Thyroid gland (tissue), 4 donors: ENCODE data around the gene CSMD2. TPM values are rescaled to one million over a fixed set of nuclear protein-coding genes. Genes with fewer than 3 reads are reported as not detected.

Experiments
- DNase-seq, 2 donors: peaks; one replicate each; pipeline ENCODE4 v3.0.0-alpha.2; 2019
- H3K27ac ChIP-seq, 3 donors: fragments of 200-600 bp; sonication (generic); 1 replicate in 2 of 3; 2 replicates in 1 of 3; pipeline ENCODE4 v1.5.1; 2016 to 2019; ENCODE audit warnings: mild to moderate bottlenecking in 1 of 3, moderate library complexity in 1 of 3
- H3K27me3 ChIP-seq: fragments of 200-600 bp; sonication (generic); one replicate; pipeline ENCODE4 v1.5.1; 2019
- H3K36me3 ChIP-seq, 2 donors: fragments of 200-600 bp; sonication (generic); one replicate each; pipeline ENCODE4 v1.5.1; 2016 to 2019
- H3K4me1 ChIP-seq, 2 donors: fragments of 200-600 bp; sonication (generic); one replicate each; pipeline ENCODE4 v1.5.1; 2017 to 2019
- H3K4me3 ChIP-seq, 3 donors: fragments of 200-600 bp; sonication (generic); replicated peaks in 1 of 3; 1 replicate in 2 of 3; 2 replicates in 1 of 3; pipeline ENCODE4 v1.5.1; 2016; ENCODE audit warnings: mild to moderate bottlenecking in 1 of 3
- H3K9me3 ChIP-seq: fragments of 200-600 bp; sonication (generic); one replicate; pipeline ENCODE4 v1.5.1; 2017
- POLR2A ChIP-seq, 2 donors: fragments of 450-650 bp; IDR thresholded peaks; one replicate each; pipeline ENCODE4 v1.6.1; 2017; ENCODE audit warnings: antibody characterized with exemption in 2 of 2, mild to moderate bottlenecking in 2 of 2, moderate library complexity in 1 of 2
- WGBS, 2 donors: methylation state at CpG; one replicate each; pipeline ENCODE4 v1.1.5; 2017; 5-methylcytosine and 5-hydroxymethylcytosine counted together
- intact Hi-C: fragments of 100-400 bp; cut with DNase I; formaldehyde crosslinking; loops from one replicate; pipeline ENCODE4 v1.15.1; 2023
- total RNA-seq, 4 donors: library from RNA; depleted of rRNA; stranded (reverse); fragments of >200 nt; gene quantifications; one replicate each; pipeline ENCODE4 v1.2.3, GENCODE V29; 2016
- TF ChIP-seq, protein P1 (sequence below), 6 experiments: fragments of 200-600 bp in 3 of 6; fragments of 450-650 bp in 3 of 6; sonication (generic) in 3 of 6; IDR thresholded peaks; one replicate each; pipeline ENCODE4 v1.5.1; 2016 to 2019; ENCODE audit warnings: antibody characterized with exemption in 6 of 6, mild to moderate bottlenecking in 2 of 6, inconsistent platforms in 1 of 6, moderate library complexity in 1 of 6

The CSMD2 gene
- total RNA-seq, 4 donors from 2014 or later: 0.10 to 0.45 (median 0.13) TPM; not detected in 1

- Histone ChIP-seq H3K4me3 (no peak overlapping the region), H3K9me3 (no peaks in the 10 kb centered on the region), H3K4me1 (no peaks in the 10 kb centered on the region), H3K27ac (no peak overlapping the region), H3K36me3 (no peaks in the 10 kb centered on the region), H3K27me3 (no peaks in the 10 kb centered on the region)
- intact Hi-C loops: no loop called here
- DNase-seq: no peak
- TF ChIP-seq, protein P1, sequence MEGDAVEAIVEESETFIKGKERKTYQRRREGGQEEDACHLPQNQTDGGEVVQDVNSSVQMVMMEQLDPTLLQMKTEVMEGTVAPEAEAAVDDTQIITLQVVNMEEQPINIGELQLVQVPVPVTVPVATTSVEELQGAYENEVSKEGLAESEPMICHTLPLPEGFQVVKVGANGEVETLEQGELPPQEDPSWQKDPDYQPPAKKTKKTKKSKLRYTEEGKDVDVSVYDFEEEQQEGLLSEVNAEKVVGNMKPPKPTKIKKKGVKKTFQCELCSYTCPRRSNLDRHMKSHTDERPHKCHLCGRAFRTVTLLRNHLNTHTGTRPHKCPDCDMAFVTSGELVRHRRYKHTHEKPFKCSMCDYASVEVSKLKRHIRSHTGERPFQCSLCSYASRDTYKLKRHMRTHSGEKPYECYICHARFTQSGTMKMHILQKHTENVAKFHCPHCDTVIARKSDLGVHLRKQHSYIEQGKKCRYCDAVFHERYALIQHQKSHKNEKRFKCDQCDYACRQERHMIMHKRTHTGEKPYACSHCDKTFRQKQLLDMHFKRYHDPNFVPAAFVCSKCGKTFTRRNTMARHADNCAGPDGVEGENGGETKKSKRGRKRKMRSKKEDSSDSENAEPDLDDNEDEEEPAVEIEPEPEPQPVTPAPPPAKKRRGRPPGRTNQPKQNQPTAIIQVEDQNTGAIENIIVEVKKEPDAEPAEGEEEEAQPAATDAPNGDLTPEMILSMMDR (IDR thresholded peaks at IDR 0.05): no peak
- no peak for TF ChIP-seq POLR2A (IDR thresholded peaks at IDR 0.05)
Observed at GRCh38 chr1:33872275-33872674, 292.8 kb downstream of the CSMD2 start.

- intact Hi-C loops: no loop called here
- WGBS, 2 donors: 97 to 100% methylated on average over 1 of the region's 1 CpG
- H3K27ac ChIP-seq: no peak overlapping the region
Observed at GRCh38 chr1:33867684-33868083, 297.3 kb downstream of the CSMD2 start.

GRCh38 chr1:33866281-33866680, 298.7 kb downstream of the CSMD2 start:
- DNase-seq: peak; percentile 54 to 72
- no peak overlapping the region for H3K4me3 ChIP-seq
- no peak overlapping the region for H3K27ac ChIP-seq
- H3K4me1 ChIP-seq: peaks cover 0 to 4% of the 10 kb centered on the region in 2 donors
- no peaks in the 10 kb centered on the region for H3K9me3 ChIP-seq
- H3K36me3 ChIP-seq: no peaks in the 10 kb centered on the region
- no peaks in the 10 kb centered on the region for H3K27me3 ChIP-seq
- no peak for TF ChIP-seq POLR2A (IDR thresholded peaks at IDR 0.05)
- intact Hi-C loops: no loop called here
- 28 to 42% methylated on average over 6 of the region's 6 CpGs for WGBS, 2 donors

More at GRCh38 chr1:33867684-33868083, 297.3 kb downstream of the CSMD2 start:
- H3K4me1 ChIP-seq: peaks cover 0 to 4% of the 10 kb centered on the region in 2 donors
- no peaks in the 10 kb centered on the region for H3K9me3 ChIP-seq
- H3K36me3 ChIP-seq: no peaks in the 10 kb centered on the region
- H3K27me3 ChIP-seq: no peaks in the 10 kb centered on the region
- H3K4me3 ChIP-seq: no peak overlapping the region
- TF ChIP-seq, protein P1 (IDR thresholded peaks at IDR 0.05): no peak
- no peak for TF ChIP-seq POLR2A (IDR thresholded peaks at IDR 0.05)
- DNase-seq: no peak

- Histone ChIP-seq H3K4me3 (no peak overlapping the region), H3K4me1 (peaks cover 0 to 4% of the 10 kb centered on the region in 2 donors), H3K27ac (no peak overlapping the region), H3K9me3 (no peaks in the 10 kb centered on the region), H3K36me3 (no peaks in the 10 kb centered on the region), H3K27me3 (no peaks in the 10 kb centered on the region)
- TF ChIP-seq, protein P1 (IDR thresholded peaks at IDR 0.05): no peak
- no peak for TF ChIP-seq POLR2A (IDR thresholded peaks at IDR 0.05)
- WGBS, 2 donors: 33 to 39% methylated on average over 14 of the region's 14 CpGs
- DNase-seq: peak in 1 of 2 donors; percentile 4
- intact Hi-C loops: no loop called here
Observed at GRCh38 chr1:33864460-33865389, 300.3 kb downstream of the CSMD2 start.

- Histone ChIP-seq H3K9me3 (no peaks in the 10 kb centered on the region), H3K27ac (no peak within 1 kb of the TSS), H3K4me1 (peaks cover 0 to 4% of the 10 kb centered on the region in 2 donors), H3K27me3 (no peaks in the 10 kb centered on the region), H3K4me3 (no peak within 1 kb of the TSS), H3K36me3 (no peaks in the 10 kb centered on the region)
- TF ChIP-seq, protein P1 (IDR thresholded peaks at IDR 0.05): no peak
- no peak for TF ChIP-seq POLR2A (IDR thresholded peaks at IDR 0.05)
- no peak for DNase-seq
- 83 to 93% methylated on average over 3 of the region's 3 CpGs for WGBS, 2 donors
- intact Hi-C loops: no loop called here
Observed at GRCh38 chr1:33863779-33864178, 301.3 kb downstream of the CSMD2 start, which contains the start of gene HMGB4. Gene HMGB4, plus strand, starts transcription at chr1:33864079. Its CDS starts 113 bp downstream, at chr1:33864192.
